BLaER1 treated with 17β-estradiol and CSF1 and Interleukin-3, amounts not matched to agents 10 nM and 100 nM (cell line): ENCODE results near the gene BTG1.

ENCODE experiments used
- H3K27ac ChIP-seq, 11 experiments: shearing (Covaris generic); formaldehyde crosslinking; 2 replicates each; pipeline ENCODE4 v1.8.1; 2022
- H3K27me3 ChIP-seq, 11 experiments: shearing (Covaris generic); formaldehyde crosslinking; 2 replicates each; pipeline ENCODE4 v1.8.1; 2022
- H3K36me3 ChIP-seq, 11 experiments: shearing (Covaris generic); formaldehyde crosslinking; 2 replicates each; pipeline ENCODE4 v1.8.1; 2022
- H3K4me1 ChIP-seq, 10 experiments: shearing (Covaris generic); formaldehyde crosslinking; 2 replicates each; pipeline ENCODE4 v1.8.1; 2022
- H3K4me2 ChIP-seq, 11 experiments: shearing (Covaris generic); formaldehyde crosslinking; 2 replicates each; pipeline ENCODE4 v1.8.1; 2022
- H3K4me3 ChIP-seq, 10 experiments: shearing (Covaris generic); formaldehyde crosslinking; 2 replicates each; pipeline ENCODE4 v1.8.1; 2022
- H3K9ac ChIP-seq, 11 experiments: shearing (Covaris generic); formaldehyde crosslinking; 2 replicates each; pipeline ENCODE4 v1.8.1; 2022
- H3K9me3 ChIP-seq, 11 experiments: shearing (Covaris generic); formaldehyde crosslinking; replicated peaks in 1 of 11; 2 replicates each; pipeline ENCODE4 v1.8.1; 2022
- H4K20me1 ChIP-seq, 11 experiments: shearing (Covaris generic); formaldehyde crosslinking; 2 replicates each; pipeline ENCODE4 v1.8.1; 2022
- Cebpa-rat ChIP-seq, 11 experiments: shearing (Covaris generic); IDR thresholded peaks; 2 replicates each; pipeline ENCODE4 v1.8.1; 2022

BTG1 gene

GRCh38 chr12:92134638-92135274 is 10.9 kb downstream of the BTG1 start:
- H3K4me3 ChIP-seq = no peak overlapping the region
- peak overlapping the region; percentile 50 to 98 (median 82) for H3K4me2 ChIP-seq
- H3K4me1 ChIP-seq = peaks cover 63 to 90% (median 71%) of the 10 kb centered on the region in 10 experiments
- H3K36me3 ChIP-seq = peaks cover 6 to 83% (median 50%) of the 10 kb centered on the region in 11 experiments; a peak in 17 of 22 replicates
- H3K27ac ChIP-seq = peak overlapping the region in 8 of 11 experiments; percentile 4 to 66 (median 32); a peak in 11 of 22 replicates
- H4K20me1 ChIP-seq = peaks cover 44 to 100% (median 95%) of the 10 kb centered on the region in 11 experiments; a peak in 21 of 22 replicates
- H3K27me3 ChIP-seq = no peaks in the 10 kb centered on the region
- TF ChIP-seq Cebpa-rat (IDR thresholded peaks at IDR 0.05) = no peak
- H3K9me3 ChIP-seq = peaks cover 0 to 5% (median 0%) of the 10 kb centered on the region in 11 experiments; a peak in 4 of 22 replicates
- peak overlapping the region in 1 of 11 experiments; percentile 22; a peak in 2 of 22 replicates for H3K9ac ChIP-seq

GRCh38 chr12:92133795-92134637 is 11.6 kb downstream of the BTG1 start:
- H3K36me3 ChIP-seq = peaks cover 8 to 83% (median 50%) of the 10 kb centered on the region in 11 experiments; a peak in 18 of 22 replicates
- H3K4me1 ChIP-seq = peaks cover 60 to 82% (median 64%) of the 10 kb centered on the region in 10 experiments
- TF ChIP-seq Cebpa-rat (IDR thresholded peaks at IDR 0.05) = no peak
- H3K27me3 ChIP-seq = no peaks in the 10 kb centered on the region
- H4K20me1 ChIP-seq = peaks cover 38 to 100% (median 88%) of the 10 kb centered on the region in 11 experiments; a peak in 20 of 22 replicates
- H3K9ac ChIP-seq = peak overlapping the region in 1 of 11 experiments; percentile 22; a peak in 2 of 22 replicates
- H3K9me3 ChIP-seq = peaks cover 0 to 11% (median 0%) of the 10 kb centered on the region in 11 experiments; a peak in 5 of 22 replicates
- peak overlapping the region; percentile 50 to 98 (median 82) for H3K4me2 ChIP-seq
- H3K27ac ChIP-seq = peak overlapping the region in 8 of 11 experiments; percentile 4 to 66 (median 32); a peak in 11 of 22 replicates
- H3K4me3 ChIP-seq = no peak overlapping the region

DNA sequence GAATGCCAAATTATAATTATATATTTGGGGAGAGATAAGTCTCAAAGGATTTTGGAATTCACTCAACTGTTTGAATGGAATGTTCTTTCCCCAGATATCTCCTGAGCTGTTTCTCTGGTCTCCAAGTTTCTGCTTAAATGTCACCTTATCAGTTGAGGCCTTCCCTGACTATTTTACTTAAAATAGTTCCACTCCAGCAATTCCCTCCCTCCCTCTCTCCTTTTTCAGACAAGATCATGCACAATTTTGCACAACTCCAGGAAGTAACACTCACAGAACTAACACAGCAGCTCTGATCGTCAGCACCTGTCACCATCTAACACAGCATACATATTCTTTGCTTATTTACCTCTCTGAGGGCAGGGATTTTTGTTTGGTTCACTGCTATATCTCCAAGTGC is 12.5 kb downstream of the BTG1 start:
- Histone ChIP-seq H3K4me2 (peak overlapping the region; percentile 50 to 98 (median 82); a peak in 20 of 22 replicates), H3K4me3 (no peak overlapping the region), H3K27ac (no peak overlapping the region), H4K20me1 (peaks cover 31 to 100% (median 81%) of the 10 kb centered on the region in 11 experiments; a peak in 20 of 22 replicates), H3K9ac (no peak overlapping the region), H3K27me3 (no peaks in the 10 kb centered on the region), H3K36me3 (peaks cover 8 to 83% (median 49%) of the 10 kb centered on the region in 11 experiments; a peak in 18 of 22 replicates), H3K9me3 (peaks cover 0 to 11% (median 0%) of the 10 kb centered on the region in 11 experiments; a peak in 5 of 22 replicates), H3K4me1 (peaks cover 52 to 74% (median 55%) of the 10 kb centered on the region in 10 experiments)
- TF ChIP-seq Cebpa-rat (IDR thresholded peaks at IDR 0.05) = no peak

GRCh38 chr12:92132288-92132687 is 13.4 kb downstream of the BTG1 start:
- Histone ChIP-seq H3K27me3 (no peaks in the 10 kb centered on the region), H4K20me1 (peaks cover 23 to 100% (median 72%) of the 10 kb centered on the region in 11 experiments; a peak in 20 of 22 replicates), H3K9me3 (peaks cover 0 to 14% (median 0%) of the 10 kb centered on the region in 11 experiments; a peak in 5 of 22 replicates), H3K4me1 (peaks cover 43 to 65% (median 46%) of the 10 kb centered on the region in 10 experiments), H3K27ac (no peak overlapping the region), H3K9ac (no peak overlapping the region), H3K36me3 (peaks cover 8 to 82% (median 46%) of the 10 kb centered on the region in 11 experiments; a peak in 18 of 22 replicates), H3K4me3 (no peak overlapping the region), H3K4me2 (peak overlapping the region in 2 of 11 experiments; percentile 16 to 95; a peak in 2 of 22 replicates)
- no peak for TF ChIP-seq Cebpa-rat (IDR thresholded peaks at IDR 0.05)

DNA sequence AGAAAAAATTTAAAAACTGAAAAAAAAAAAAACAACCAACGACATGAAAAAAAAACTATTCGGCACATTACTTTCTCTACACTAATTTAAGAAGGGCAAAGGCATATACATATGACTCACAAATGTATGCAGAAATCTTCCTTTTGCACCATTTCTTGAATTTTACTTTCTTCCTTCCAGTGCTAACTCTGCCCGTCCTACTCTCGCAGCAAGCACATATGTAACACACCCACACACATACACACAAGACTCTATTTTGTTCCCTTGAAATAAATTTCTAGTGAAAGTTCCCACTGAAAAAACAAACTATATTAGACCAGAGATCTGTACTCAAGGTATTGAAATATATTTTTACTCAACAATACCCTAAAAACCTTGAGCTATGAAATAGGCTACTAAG is 14.6 kb downstream of the BTG1 start:
- H3K9me3 ChIP-seq = peaks cover 0 to 14% (median 0%) of the 10 kb centered on the region in 11 experiments; a peak in 6 of 22 replicates
- no peak overlapping the region for H3K27ac ChIP-seq
- peaks cover 8 to 69% (median 35%) of the 10 kb centered on the region in 11 experiments; a peak in 18 of 22 replicates for H3K36me3 ChIP-seq
- H3K4me3 ChIP-seq = no peak overlapping the region
- peaks cover 11 to 100% (median 59%) of the 10 kb centered on the region in 11 experiments; a peak in 20 of 22 replicates for H4K20me1 ChIP-seq
- peaks cover 30 to 52% (median 33%) of the 10 kb centered on the region in 10 experiments for H3K4me1 ChIP-seq
- 0 out of 22 replicates have a peak overlapping the region, but pooled peaks of 1 of the 11 experiments have one; percentile 9 for H3K4me2 ChIP-seq
- no peak for TF ChIP-seq Cebpa-rat (IDR thresholded peaks at IDR 0.05)
- H3K9ac ChIP-seq = no peak overlapping the region
- H3K27me3 ChIP-seq = no peaks in the 10 kb centered on the region

DNA sequence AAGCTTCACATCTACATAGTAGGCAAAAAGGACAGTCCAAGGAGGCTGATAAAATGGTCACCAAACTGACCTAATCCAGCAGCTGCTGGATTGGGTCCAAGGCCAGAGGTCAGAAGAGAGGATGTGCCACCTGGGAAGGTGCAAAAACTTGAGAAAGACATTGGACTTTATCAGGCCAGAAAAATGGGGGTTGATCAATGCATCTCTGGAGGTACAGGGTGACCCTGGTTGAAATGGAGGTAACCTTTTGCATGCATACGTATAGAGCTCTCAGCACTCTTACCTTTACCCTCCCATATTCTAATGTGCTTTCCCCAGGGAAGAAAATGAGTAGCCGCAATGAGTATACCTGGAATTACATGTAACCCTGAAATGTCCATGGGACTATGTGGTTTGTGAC is 16.0 kb downstream of the BTG1 start:
- H3K4me3 ChIP-seq = no peak overlapping the region
- H3K9ac ChIP-seq = no peak overlapping the region
- H3K36me3 ChIP-seq = peaks cover 8 to 55% (median 32%) of the 10 kb centered on the region in 11 experiments; a peak in 17 of 22 replicates
- no peaks in the 10 kb centered on the region for H3K27me3 ChIP-seq
- peaks cover 9 to 100% (median 45%) of the 10 kb centered on the region in 11 experiments; a peak in 19 of 22 replicates for H4K20me1 ChIP-seq
- H3K27ac ChIP-seq = no peak overlapping the region
- H3K4me1 ChIP-seq = peaks cover 17 to 51% (median 24%) of the 10 kb centered on the region in 10 experiments
- no peak for TF ChIP-seq Cebpa-rat (IDR thresholded peaks at IDR 0.05)
- peaks cover 0 to 14% (median 0%) of the 10 kb centered on the region in 11 experiments; a peak in 6 of 22 replicates for H3K9me3 ChIP-seq
- H3K4me2 ChIP-seq = no peak overlapping the region

DNA sequence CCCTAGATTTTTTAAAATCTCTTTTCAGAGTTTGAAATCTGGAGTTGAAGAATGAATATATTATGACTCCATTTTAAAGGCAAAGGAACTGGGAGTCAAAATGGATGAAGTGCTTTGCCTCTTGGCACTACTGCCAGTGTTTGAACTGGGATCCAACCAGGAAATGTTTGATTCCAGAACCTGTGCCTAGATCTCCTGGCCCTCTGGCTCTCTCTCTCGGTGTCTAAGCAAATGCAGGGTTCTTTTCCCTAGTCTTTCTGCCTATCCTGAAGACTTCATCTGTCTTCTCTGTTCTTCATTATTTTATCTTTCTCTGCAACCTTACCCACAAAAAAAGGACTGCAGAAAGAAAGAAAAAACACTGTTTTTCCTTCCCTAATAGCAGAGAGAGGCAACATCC is 17.0 kb downstream of the BTG1 start:
- no peak overlapping the region for H3K27ac ChIP-seq
- peaks cover 7 to 51% (median 18%) of the 10 kb centered on the region in 10 experiments for H3K4me1 ChIP-seq
- peaks cover 8 to 51% (median 32%) of the 10 kb centered on the region in 11 experiments; a peak in 17 of 22 replicates for H3K36me3 ChIP-seq
- no peak overlapping the region for H3K4me3 ChIP-seq
- H3K9me3 ChIP-seq = peaks cover 0 to 14% (median 0%) of the 10 kb centered on the region in 11 experiments; a peak in 6 of 22 replicates
- H3K4me2 ChIP-seq = no peak overlapping the region
- no peaks in the 10 kb centered on the region for H3K27me3 ChIP-seq
- H4K20me1 ChIP-seq = peaks cover 2 to 100% (median 40%) of the 10 kb centered on the region in 11 experiments; a peak in 18 of 22 replicates
- TF ChIP-seq Cebpa-rat (IDR thresholded peaks at IDR 0.05) = no peak
- H3K9ac ChIP-seq = no peak overlapping the region

GRCh38 chr12:92124689-92125029 is 21.0 kb downstream of the BTG1 start:
- TF ChIP-seq Cebpa-rat (IDR thresholded peaks at IDR 0.05) = no peak
- Histone ChIP-seq H3K27me3 (no peaks in the 10 kb centered on the region), H4K20me1 (peaks cover 0 to 86% (median 14%) of the 10 kb centered on the region in 11 experiments; a peak in 10 of 22 replicates), H3K4me1 (peaks cover 0 to 27% (median 5%) of the 10 kb centered on the region in 10 experiments; a peak in 9 of 20 replicates), H3K36me3 (peaks cover 2 to 39% (median 21%) of the 10 kb centered on the region in 11 experiments; a peak in 17 of 22 replicates), H3K4me3 (no peak overlapping the region), H3K9ac (no peak overlapping the region), H3K9me3 (peaks cover 1 to 26% (median 11%) of the 10 kb centered on the region in 11 experiments; a peak in 18 of 22 replicates), H3K4me2 (peak overlapping the region in 4 of 11 experiments; percentile 8 to 69 (median 57); a peak in 7 of 22 replicates), H3K27ac (no peak overlapping the region)
